GM18873 (cell line): Measurements from ENCODE around the gene CYP19A1.
A peak's percentile ranks its signal among the peaks of the same experiment; 100 is the strongest.

ENCODE experiments used
- ATAC-seq: cut with Tn5 transposase; IDR thresholded peaks from one replicate; pipeline ENCODE4 v1.9.1; 2021; ENCODE audit warnings: mild to moderate bottlenecking, moderate library complexity, moderate number of reproducible peaks; ENCODE audit not compliant: unreplicated experiment, low FRiP score

CYP19A1 gene

GRCh38 chr15:51363383-51363782 lies 25.0 kb upstream of the CYP19A1 start:
- no peak for ATAC-seq

DNA sequence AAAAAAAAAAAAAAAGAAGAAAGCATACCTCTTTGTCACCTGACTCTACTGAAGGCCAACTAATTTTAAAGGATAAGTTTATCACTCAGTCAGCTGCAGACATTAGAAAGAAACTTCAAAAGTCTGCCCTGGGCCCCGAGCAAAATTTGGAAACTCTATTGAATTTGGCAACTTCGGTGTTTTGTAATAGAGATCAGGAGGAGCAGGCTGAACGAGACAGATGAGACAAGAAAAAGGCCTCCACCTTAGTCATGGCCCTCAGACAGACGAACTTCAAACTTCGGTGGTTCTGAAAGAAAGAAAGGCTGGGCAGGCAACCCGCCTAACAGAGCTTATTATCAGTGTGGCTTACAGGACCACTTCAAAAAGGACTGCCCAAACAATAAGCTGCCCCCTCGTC lies 21.6 kb upstream of the CYP19A1 start:
- no peak for ATAC-seq

GRCh38 chr15:51356983-51357382 lies 18.6 kb upstream of the CYP19A1 start:
- ATAC-seq = no peak

- no peak for ATAC-seq
Measured at GRCh38 chr15:51356147-51356546, 17.8 kb upstream of the CYP19A1 start.

- no peak for ATAC-seq
Measured at GRCh38 chr15:51355096-51355495, 16.7 kb upstream of the CYP19A1 start.

GRCh38 chr15:51353976-51354375 lies 15.6 kb upstream of the CYP19A1 start:
- no peak for ATAC-seq

DNA sequence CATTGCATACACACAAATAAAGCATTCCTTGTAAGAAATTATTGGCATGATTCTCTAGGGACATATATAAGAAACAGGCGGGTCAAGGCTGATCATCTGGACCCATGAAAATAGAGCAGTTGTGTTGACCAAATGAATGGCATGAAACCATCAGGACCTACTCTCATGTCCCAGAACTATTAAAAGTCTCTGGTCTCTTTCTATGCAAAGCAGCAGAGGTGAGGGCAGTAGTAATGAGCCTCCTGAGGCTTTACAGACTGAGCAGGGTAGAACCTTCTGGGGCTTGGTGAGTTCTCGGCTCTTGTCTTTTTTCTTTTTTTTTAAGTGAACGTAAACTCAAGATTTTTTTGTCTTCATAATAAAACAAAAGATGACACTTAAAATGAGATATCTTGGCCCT lies 12.3 kb upstream of the CYP19A1 start:
- ATAC-seq = peak; percentile 42

DNA sequence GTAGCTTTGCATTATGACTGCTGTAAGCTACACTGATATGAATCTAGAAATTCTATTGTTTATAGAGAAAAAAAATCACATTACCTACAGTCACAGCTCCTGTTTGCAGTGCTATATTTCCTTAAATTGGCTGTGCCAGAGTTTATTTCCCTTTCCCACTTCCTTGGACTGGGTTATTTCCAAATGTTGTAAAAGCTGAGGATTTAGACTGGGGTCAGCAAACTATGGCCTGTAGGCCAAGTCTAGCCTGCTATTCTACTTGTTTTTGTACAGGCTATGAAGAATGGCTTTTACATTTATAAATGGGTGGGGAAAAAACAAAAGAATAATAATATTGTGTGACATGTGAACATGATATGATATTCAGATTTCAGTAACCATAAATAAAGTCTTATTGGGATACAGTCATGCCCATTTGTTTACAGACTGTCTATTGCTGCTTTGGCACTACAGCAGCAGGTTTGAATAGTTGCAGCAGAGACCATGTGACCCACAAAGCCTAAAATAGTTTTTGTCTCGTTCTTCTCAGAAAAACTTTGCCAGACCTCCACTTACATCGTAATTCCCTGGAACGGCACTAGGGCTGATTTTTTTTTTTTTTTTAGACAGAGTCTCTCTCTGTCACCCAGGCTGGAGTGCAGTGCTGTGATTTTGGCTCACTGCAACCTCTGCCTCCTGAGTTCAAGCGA lies 10.9 kb upstream of the CYP19A1 start:
- ATAC-seq = no peak

DNA sequence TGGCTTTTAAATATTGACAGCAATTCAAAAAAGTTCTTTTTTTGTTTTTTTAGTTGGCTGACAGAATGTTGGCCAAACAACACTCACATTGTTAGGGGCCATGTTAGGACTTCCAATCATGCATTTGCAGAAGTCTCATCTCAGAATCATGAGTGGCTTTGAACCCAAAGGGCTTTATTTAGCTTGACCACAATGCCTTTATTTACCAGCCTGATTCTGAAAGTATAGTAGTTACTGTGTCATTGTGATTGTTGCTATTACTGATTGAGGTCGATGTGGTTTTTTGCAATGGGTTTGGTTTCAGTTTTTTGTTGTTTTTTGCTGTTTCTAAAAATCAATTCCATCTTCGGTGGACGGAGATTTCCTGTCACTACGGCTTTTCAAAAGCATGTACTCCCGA lies 10.3 kb upstream of the CYP19A1 start:
- ATAC-seq = peak; percentile 95

DNA sequence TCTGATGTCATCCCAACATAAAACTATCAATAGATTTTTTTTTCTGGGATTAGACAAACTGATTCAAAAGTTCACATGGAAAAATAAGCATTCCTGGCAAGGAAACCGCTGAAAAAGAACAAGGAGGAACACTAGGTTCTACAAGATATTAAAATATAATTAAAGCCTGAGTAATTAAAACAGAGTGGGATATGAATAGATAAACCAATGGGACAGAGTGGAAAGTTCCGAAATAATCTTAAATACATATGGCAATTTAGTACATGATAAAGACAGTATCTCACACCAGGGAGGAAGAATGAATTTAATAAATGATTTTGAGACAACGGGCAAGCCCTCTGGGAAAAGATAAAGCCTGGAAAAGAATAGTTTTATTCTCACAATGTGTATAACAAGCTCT lies 7.7 kb upstream of the CYP19A1 start:
- no peak for ATAC-seq

DNA sequence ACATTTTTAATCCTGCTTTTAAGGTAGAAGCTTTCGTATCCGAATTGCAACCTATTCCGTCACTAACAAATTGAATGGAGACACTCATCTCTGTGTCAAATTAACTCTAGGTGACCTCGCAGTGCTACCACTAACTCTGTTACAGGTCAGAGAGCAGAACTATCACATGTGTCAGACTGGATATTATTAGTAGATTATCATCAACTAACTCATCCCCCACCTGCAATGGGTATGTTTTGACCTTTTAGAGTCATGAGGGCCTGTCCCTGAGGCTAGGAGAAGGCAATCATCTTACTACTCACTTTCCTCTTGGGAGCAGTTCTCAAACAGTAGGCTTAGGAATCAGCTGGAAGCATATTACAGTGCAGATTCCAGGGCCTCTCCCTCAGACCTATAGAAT lies 5.1 kb upstream of the CYP19A1 start:
- no peak for ATAC-seq

DNA sequence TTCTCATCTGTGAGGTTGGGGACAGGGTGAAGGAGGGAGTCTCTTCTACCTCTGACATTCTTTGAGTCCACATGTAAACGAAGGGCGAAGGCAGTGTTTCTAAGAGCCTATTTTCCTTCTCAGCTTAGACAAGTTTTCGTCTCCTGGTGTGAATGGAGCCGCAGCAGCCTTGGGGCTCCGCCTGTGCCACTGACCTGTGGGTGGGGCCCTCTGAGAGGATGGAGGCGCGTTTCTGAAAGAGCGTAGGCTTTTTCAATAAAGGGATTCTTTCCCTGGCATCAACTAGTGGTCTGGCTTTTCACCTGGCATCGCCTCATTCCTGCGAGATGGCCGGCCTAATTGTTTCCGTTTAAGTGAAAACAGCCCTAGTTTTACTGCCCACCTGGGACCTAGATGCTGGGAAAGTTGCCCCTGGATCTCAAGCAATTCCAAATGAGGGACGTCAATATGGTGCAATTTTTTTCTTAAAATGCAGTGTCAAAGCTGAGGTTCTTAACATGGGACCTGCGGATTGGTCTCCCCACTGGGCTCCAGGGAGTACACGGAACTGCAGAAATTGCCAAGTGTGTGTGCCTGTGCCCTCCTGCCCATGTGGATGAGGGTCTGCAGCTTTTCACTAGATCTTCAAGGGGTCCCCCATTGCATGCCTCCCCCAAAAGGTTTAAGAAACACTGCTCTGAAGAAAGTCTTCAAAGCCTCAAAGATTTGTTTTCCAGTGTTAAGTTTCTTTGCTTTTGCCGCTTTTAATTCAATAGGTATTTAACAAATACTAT lies 4.0 kb upstream of the CYP19A1 start:
- ATAC-seq = no peak

GRCh38 chr15:51341366-51342226 lies 3.2 kb upstream of the CYP19A1 start, which contains the start of gene GLDN:
Gene GLDN (plus strand): TSS chr15:51341655. CDS start chr15:51341685, 30 bp downstream.
- ATAC-seq = no peak

GRCh38 chr15:51335538-51336410 lies 2.6 kb downstream of the CYP19A1 start:
- peak; percentile 67 for ATAC-seq

DNA sequence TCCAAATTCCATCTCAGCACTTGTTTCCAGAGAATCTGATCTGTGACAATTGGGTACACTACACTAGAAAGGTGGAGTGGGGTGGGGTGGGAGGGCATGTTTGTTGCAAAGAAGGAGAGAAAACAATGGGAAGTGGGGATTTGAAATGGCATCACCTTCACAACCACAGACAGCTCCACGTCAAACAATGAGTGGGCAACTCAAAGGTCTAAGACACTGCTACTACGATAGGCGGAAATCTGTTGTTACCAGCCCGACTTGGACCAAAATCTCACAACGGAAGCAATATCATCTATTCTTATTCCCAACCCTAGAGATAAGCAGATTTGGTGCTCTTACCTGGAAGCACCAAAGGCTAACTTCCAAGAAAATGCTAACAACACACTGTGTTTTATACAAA lies 3.3 kb downstream of the CYP19A1 start:
- no peak for ATAC-seq

- no peak for ATAC-seq
Measured at GRCh38 chr15:51334011-51334451, 4.4 kb downstream of the CYP19A1 start.

GRCh38 chr15:51333571-51333970 lies 4.8 kb downstream of the CYP19A1 start:
- no peak for ATAC-seq

GRCh38 chr15:51332206-51333147 lies 5.9 kb downstream of the CYP19A1 start:
- no peak for ATAC-seq

GRCh38 chr15:51331141-51331540 lies 7.3 kb downstream of the CYP19A1 start:
- ATAC-seq = no peak
